KMS-11 (cell line): Measurements from ENCODE around the gene SPEG.

Source experiments
- H2AFZ ChIP-seq: fragments of 200-600 bp; sonication (generic); 2 replicates; pipeline ENCODE4 v1.6.1; 2016; ENCODE audit warnings: antibody characterized with exemption, mixed run types, low read depth
- H3K27ac ChIP-seq: fragments of 200-600 bp; sonication (generic); 2 replicates; pipeline ENCODE4 v1.6.1; 2016; ENCODE audit warnings: mild to moderate bottlenecking, mixed run types
- H3K27me3 ChIP-seq: fragments of 200-600 bp; sonication (generic); 2 replicates; pipeline ENCODE4 v1.6.1; 2017; ENCODE audit warnings: mild to moderate bottlenecking, low read depth, mixed run types, moderate library complexity; ENCODE audit not compliant: insufficient read depth
- H3K36me3 ChIP-seq: fragments of 200-600 bp; sonication (generic); 2 replicates; pipeline ENCODE4 v1.6.1; 2017; ENCODE audit warnings: mild to moderate bottlenecking, mixed run types; ENCODE audit not compliant: insufficient read depth
- H3K4me1 ChIP-seq: fragments of 200-600 bp; sonication (generic); 2 replicates; pipeline ENCODE4 v1.6.1; 2016; ENCODE audit warnings: mild to moderate bottlenecking, low read depth, mixed run types; ENCODE audit not compliant: poor library complexity, severe bottlenecking
- H3K4me2 ChIP-seq: fragments of 200-600 bp; sonication (generic); 2 replicates; pipeline ENCODE4 v1.7.0; 2016; ENCODE audit warnings: mild to moderate bottlenecking, mixed run types
- H3K4me3 ChIP-seq: fragments of 200-600 bp; sonication (generic); IDR thresholded peaks from 2 replicates; pipeline ENCODE4 v1.6.1; 2017; ENCODE audit warnings: low read depth, low read length, mixed read lengths; ENCODE audit not compliant: insufficient read depth
- H3K79me2 ChIP-seq: fragments of 200-600 bp; sonication (generic); 2 replicates; pipeline ENCODE4 v1.6.1; 2016; ENCODE audit warnings: low read depth, mixed run types; ENCODE audit not compliant: insufficient read depth
- H3K9ac ChIP-seq: fragments of 200-600 bp; sonication (generic); 2 replicates; pipeline ENCODE4 v1.6.1; 2016; ENCODE audit warnings: mild to moderate bottlenecking, mixed run types
- H4K20me1 ChIP-seq: fragments of 200-600 bp; sonication (generic); 2 replicates; pipeline ENCODE4 v1.6.1; 2016; ENCODE audit warnings: mild to moderate bottlenecking, mixed run types; ENCODE audit not compliant: insufficient read depth
- CTCF ChIP-seq: fragments of 200-600 bp; sonication (generic); conservative IDR thresholded peaks from 2 replicates; pipeline ENCODE4 v1.6.1; 2017; ENCODE audit warnings: low read depth, mild to moderate bottlenecking, antibody characterized with exemption, low read length, moderate library complexity, mixed read lengths

SPEG gene

DNA sequence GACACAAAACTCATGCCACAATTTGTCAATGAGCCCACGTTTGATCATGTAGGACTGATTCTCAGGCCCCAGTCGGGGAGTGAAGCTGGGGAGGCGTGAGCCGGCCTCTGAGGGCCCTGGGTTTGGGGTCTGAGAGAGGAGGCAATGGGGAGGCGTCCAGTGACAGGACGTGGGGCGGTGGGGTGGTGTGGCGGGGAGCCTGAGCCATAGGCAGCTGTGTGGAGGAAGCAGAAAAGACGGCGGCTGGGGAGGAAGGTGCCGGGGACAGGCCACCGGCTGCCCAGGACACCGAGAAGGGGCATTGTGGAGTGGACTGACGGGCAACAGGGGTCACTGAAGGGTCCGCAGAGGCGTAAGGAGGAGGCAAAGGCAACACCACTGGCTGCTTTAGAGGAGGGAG is 101.8 kb downstream of the SPEG start:
- Histone ChIP-seq H3K4me1 (peaks cover 3% of the 10 kb centered on the region), H3K9ac (no peak overlapping the region), H3K4me2 (no peak overlapping the region), H3K27ac (no peak overlapping the region), H3K4me3 (no peak overlapping the region), H3K79me2 (no peaks in the 10 kb centered on the region), H3K27me3 (peaks cover 24% of the 10 kb centered on the region), H4K20me1 (no peaks in the 10 kb centered on the region), H3K36me3 (no peaks in the 10 kb centered on the region), H2AFZ (no peak overlapping the region)
- no peak for TF ChIP-seq CTCF

DNA sequence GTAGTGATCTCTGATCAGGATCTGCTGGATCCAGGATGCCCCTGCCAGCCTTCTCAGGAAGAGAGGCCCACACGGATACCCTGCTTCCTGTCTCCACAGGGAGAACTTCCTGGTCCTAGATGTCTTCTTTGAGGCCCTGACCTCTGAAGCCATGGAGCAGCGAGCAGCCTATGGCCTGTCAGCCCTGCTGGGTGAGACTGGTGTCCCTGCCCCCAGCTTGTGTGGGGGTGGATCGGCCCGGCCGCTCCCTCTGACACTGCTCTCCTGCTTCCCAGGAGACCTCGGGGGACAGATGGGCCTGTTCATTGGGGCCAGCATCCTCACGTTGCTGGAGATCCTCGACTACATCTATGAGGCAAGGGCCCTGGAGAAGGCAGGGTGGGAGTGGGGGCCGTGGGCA is 102.3 kb downstream of the SPEG start:
- H3K4me3 ChIP-seq, result no peak overlapping the region
- TF ChIP-seq CTCF, result no peak
- H3K9ac ChIP-seq, result no peak overlapping the region
- no peaks in the 10 kb centered on the region for H3K79me2 ChIP-seq
- peaks cover 19% of the 10 kb centered on the region; the same call in 1 of the 2 replicates for H3K27me3 ChIP-seq
- no peak overlapping the region for H3K4me2 ChIP-seq
- no peaks in the 10 kb centered on the region for H4K20me1 ChIP-seq
- H3K4me1 ChIP-seq, result peaks cover 4% of the 10 kb centered on the region
- no peak overlapping the region for H3K27ac ChIP-seq
- no peak overlapping the region for H2AFZ ChIP-seq
- no peaks in the 10 kb centered on the region for H3K36me3 ChIP-seq

GRCh38 chr2:219537657-219538488 is 103.2 kb downstream of the SPEG start:
- Histone ChIP-seq H3K9ac (no peak overlapping the region), H3K4me2 (no peak overlapping the region), H2AFZ (no peak overlapping the region), H3K4me3 (no peak overlapping the region), H3K36me3 (no peaks in the 10 kb centered on the region), H3K27ac (no peak overlapping the region), H3K4me1 (peaks cover 4% of the 10 kb centered on the region), H3K79me2 (no peaks in the 10 kb centered on the region), H3K27me3 (peaks cover 10% of the 10 kb centered on the region; the same call in 1 of the 2 replicates), H4K20me1 (no peaks in the 10 kb centered on the region)
- TF ChIP-seq CTCF, result no peak

DNA sequence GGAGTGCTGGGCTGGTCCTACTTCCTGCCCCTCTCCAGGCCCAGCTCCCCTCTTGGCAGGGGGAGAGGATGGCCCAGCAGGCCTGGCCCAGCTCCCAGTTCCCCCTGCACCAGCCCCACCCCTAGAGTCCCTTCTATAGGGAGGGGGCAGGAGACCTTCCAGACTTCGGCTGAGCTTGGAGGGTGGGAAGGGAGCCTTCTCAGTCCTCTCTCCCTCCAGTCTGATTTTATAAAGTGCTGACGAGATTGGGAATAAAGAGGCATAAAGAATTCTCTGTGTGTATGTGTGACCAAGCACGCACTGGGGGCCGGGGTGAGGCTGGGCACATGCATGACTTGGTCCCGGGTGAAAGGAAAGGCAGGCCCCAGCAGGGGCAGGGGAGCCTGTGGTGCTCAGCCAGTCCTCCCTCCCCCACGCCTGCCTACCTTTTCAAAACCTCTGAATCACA is 103.9 kb downstream of the SPEG start:
- no peak overlapping the region for H3K27ac ChIP-seq
- TF ChIP-seq CTCF, result no peak
- no peak overlapping the region for H3K4me3 ChIP-seq
- no peak overlapping the region for H3K4me2 ChIP-seq
- peaks cover 5% of the 10 kb centered on the region; the same call in 1 of the 2 replicates for H3K27me3 ChIP-seq
- no peaks in the 10 kb centered on the region for H3K79me2 ChIP-seq
- peaks cover 4% of the 10 kb centered on the region for H3K4me1 ChIP-seq
- H2AFZ ChIP-seq, result no peak overlapping the region
- no peaks in the 10 kb centered on the region for H3K36me3 ChIP-seq
- H4K20me1 ChIP-seq, result no peaks in the 10 kb centered on the region
- no peak overlapping the region for H3K9ac ChIP-seq
